ENCODE results near the gene CPO. TPM values are rescaled to one million over a fixed set of nuclear protein-coding genes. Genes with fewer than 3 reads are reported as not detected.

Gene CPO
- total and polyA plus RNA-seq, 2 donors from 2014 or later = 0.41 to 0.90 TPM

DNA sequence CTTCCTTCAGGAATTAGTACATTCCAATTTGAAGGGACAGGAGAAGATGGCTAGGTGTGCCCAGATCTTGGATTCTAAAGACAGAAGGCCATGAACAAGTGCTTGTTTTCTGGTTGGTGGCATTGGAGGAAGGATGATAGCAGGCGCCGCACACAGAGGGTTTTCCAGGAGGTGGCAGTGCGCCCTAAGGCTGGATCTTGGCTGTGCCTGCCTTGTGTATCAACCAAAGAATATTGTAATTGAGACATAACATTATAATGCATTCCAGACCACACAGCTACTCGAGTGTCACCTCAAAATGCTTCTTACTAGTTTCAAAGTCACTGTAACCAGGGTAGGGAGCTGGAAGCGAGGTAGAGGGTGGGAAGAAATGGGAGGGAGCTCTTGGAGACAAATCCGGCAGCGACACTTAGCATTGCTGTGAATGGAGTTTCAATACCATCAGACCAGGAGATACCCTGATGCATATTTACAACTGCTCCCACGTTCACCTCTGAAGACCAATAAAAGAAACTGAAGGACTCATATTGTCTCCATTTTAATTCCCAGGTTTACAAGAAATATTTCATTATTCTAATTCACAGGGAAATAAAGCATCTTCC lies 42.5 kb downstream of the CPO start:
- H3K27ac ChIP-seq (ENCODE audit: low read depth in 2 of 2, low read length in 2 of 2) = peak overlapping the region in 1 of 2 donors; percentile 29
- H3K27me3 ChIP-seq (ENCODE audit: control insufficient read depth, insufficient read depth, low read length) = no peaks in the 10 kb centered on the region
- DNase-seq = peak; percentile 81 to 89 (median 82)
- TF ChIP-seq, protein P1, sequence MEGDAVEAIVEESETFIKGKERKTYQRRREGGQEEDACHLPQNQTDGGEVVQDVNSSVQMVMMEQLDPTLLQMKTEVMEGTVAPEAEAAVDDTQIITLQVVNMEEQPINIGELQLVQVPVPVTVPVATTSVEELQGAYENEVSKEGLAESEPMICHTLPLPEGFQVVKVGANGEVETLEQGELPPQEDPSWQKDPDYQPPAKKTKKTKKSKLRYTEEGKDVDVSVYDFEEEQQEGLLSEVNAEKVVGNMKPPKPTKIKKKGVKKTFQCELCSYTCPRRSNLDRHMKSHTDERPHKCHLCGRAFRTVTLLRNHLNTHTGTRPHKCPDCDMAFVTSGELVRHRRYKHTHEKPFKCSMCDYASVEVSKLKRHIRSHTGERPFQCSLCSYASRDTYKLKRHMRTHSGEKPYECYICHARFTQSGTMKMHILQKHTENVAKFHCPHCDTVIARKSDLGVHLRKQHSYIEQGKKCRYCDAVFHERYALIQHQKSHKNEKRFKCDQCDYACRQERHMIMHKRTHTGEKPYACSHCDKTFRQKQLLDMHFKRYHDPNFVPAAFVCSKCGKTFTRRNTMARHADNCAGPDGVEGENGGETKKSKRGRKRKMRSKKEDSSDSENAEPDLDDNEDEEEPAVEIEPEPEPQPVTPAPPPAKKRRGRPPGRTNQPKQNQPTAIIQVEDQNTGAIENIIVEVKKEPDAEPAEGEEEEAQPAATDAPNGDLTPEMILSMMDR (IDR thresholded peaks at IDR 0.05; ENCODE audit: borderline replicate concordance, extremely low read depth, insufficient read depth) = peak; percentile 82
- FAIRE-seq = no peak
- H3K9ac ChIP-seq (ENCODE audit: low read length in 3 of 3) = peak overlapping the region in 1 of 3 donors; percentile 52
- H3K36me3 ChIP-seq (ENCODE audit: control insufficient read depth in 2 of 3, insufficient read depth in 3 of 3, low read length in 3 of 3) = no peaks in the 10 kb centered on the region
- intact Hi-C loops (cut with DNase I) = loop anchor here (10.0 kb wide), 1 partner anchor 493 kb away; no protein-coding TSS in a partner anchor
- H3K9me3 ChIP-seq (ENCODE audit: control insufficient read depth in 2 of 3, insufficient read depth in 1 of 3, low read length in 3 of 3) = no peaks in the 10 kb centered on the region
- peaks cover 0 to 2% (median 0%) of the 10 kb centered on the region in 3 donors for H3K4me1 ChIP-seq (ENCODE audit: control insufficient read depth in 2 of 3, insufficient read depth in 2 of 3, low read depth in 1 of 3, low read length in 3 of 3)
- peak overlapping the region in 1 of 3 donors; percentile 9 for H3K4me3 ChIP-seq (ENCODE audit: low read length in 3 of 3)

DNA sequence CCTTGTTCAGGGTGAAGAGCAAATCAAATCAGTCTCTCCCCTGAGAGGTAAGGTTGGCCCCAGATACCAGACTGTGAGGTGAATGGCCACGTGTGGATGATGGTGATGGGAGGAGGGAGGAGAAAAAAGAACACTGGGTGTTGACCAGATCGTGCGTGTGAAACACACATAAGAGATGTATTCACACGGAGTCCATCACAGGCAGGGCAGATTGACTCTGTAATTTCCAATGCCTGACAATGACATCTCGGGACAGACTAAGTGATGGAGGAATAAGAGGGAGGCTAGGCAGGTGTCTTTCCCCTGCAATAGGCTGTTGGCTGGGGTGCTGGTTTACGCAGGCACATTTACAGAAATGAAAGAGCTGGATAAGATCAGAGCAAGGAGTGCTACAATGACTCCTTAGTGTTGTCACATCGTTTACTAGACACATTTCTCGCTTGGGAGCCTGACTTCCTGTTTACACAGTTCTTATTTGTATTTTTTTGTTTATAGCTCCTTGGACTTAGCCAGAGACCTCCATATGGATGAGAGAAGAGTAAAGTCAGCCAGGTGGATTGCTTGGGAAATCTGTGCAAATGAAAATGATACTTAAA lies 43.1 kb downstream of the CPO start:
- no peaks in the 10 kb centered on the region for H3K9me3 ChIP-seq (ENCODE audit: control insufficient read depth in 2 of 3, insufficient read depth in 1 of 3, low read length in 3 of 3)
- no peaks in the 10 kb centered on the region for H3K27me3 ChIP-seq (ENCODE audit: control insufficient read depth, insufficient read depth, low read length)
- H3K4me1 ChIP-seq (ENCODE audit: control insufficient read depth in 2 of 3, insufficient read depth in 2 of 3, low read depth in 1 of 3, low read length in 3 of 3) = peaks cover 0 to 2% (median 0%) of the 10 kb centered on the region in 3 donors
- intact Hi-C loops (cut with DNase I) = loop anchor here (10.0 kb wide), 1 partner anchor 492 kb away; no protein-coding TSS in a partner anchor
- peak overlapping the region in 1 of 3 donors; percentile 52 for H3K9ac ChIP-seq (ENCODE audit: low read length in 3 of 3)
- no peak for FAIRE-seq
- no peaks in the 10 kb centered on the region for H3K36me3 ChIP-seq (ENCODE audit: control insufficient read depth in 2 of 3, insufficient read depth in 3 of 3, low read length in 3 of 3)
- peak overlapping the region in 1 of 3 donors; percentile 9 for H3K4me3 ChIP-seq (ENCODE audit: low read length in 3 of 3)
- TF ChIP-seq, protein P1 (IDR thresholded peaks at IDR 0.05; ENCODE audit: borderline replicate concordance, extremely low read depth, insufficient read depth) = no peak
- no peak for DNase-seq
- H3K27ac ChIP-seq (ENCODE audit: low read depth in 2 of 2, low read length in 2 of 2) = peak overlapping the region in 1 of 2 donors; percentile 1

DNA sequence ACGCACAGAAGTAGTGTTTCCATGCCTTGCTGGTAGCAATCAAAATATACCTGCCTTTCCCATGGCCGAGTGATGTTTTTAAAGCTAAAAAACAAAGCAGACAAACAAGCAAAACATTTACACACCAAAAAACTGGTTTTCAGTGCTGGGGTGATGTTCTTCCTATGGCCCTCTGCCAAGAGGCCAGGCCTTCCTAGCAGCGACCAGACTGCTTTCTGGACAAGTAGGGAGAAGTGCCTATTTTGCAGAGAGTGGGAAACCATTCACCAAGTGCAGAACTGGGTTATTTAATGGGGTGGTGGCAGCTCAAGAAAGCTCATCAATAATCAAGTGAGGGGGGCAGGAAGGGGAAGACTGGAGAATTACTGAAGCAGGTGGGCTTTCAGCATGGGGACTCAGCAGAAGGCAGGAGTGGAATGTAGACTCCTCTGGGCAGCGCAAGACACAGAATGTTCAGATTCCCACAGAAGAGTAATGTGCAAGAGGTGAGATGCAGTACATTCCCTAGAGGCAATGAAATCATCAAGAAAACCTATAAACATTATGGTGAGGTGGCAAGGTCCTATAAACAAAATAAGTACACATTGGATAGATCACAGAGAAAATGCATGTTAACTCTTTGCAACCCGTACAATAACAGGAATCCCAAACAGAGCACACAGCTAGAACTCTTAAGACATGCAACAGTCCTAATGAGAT lies 44.0 kb downstream of the CPO start:
- FAIRE-seq (no peak), DNase-seq (no peak)
- Histone ChIP-seq H3K27me3 (ENCODE audit: control insufficient read depth, insufficient read depth, low read length) (no peaks in the 10 kb centered on the region), H3K9me3 (ENCODE audit: control insufficient read depth in 2 of 3, insufficient read depth in 1 of 3, low read length in 3 of 3) (no peaks in the 10 kb centered on the region), H3K27ac (ENCODE audit: low read depth in 2 of 2, low read length in 2 of 2) (no peak overlapping the region), H3K36me3 (ENCODE audit: control insufficient read depth in 2 of 3, insufficient read depth in 3 of 3, low read length in 3 of 3) (no peaks in the 10 kb centered on the region), H3K9ac (ENCODE audit: low read length in 3 of 3) (no peak overlapping the region), H3K4me1 (ENCODE audit: control insufficient read depth in 2 of 3, insufficient read depth in 2 of 3, low read depth in 1 of 3, low read length in 3 of 3) (peaks cover 0 to 2% (median 0%) of the 10 kb centered on the region in 3 donors), H3K4me3 (ENCODE audit: low read length in 3 of 3) (no peak overlapping the region)
- TF ChIP-seq, protein P1 (IDR thresholded peaks at IDR 0.05; ENCODE audit: borderline replicate concordance, extremely low read depth, insufficient read depth) = no peak
- intact Hi-C loops (cut with DNase I) = loop anchor here (10.0 kb wide), 1 partner anchor 491 kb away; no protein-coding TSS in a partner anchor
